K562 (cell line): ENCODE measurements around the gene ZNF440. TPM values are rescaled to one million over a fixed set of nuclear protein-coding genes. Genes with fewer than 3 reads are reported as not detected.

Experiments used
- ATAC-seq: fragments of 200-7000 bp; cut with Tn5 transposase; 3 replicates; pipeline ENCODE4 v1.9.1; 2020; ENCODE audit warnings: moderate library complexity
- BruUV-seq: library from RNA; stranded (reverse); fragments of 400-500 nt; replicated peaks from 2 replicates; lab custom pipeline; 2021; lab: Mats Ljungman, UMichigan
- CTCF ChIA-PET: fragments of 300-600 bp; formaldehyde crosslinking; extraction: SDS; loops from one replicate; lab custom pipeline; 2021; ENCODE audit warnings: low intra/inter-chr PET ratio; lab: Yijun Ruan, JAX
- POLR2A ChIA-PET: fragments of 300-600, 350-650 bp; sonication (Branson Sonifier 250); formaldehyde crosslinking; extraction: SDS; loops from one replicate; lab custom pipeline; 2021; ENCODE audit warnings: antibody characterized with exemption, inconsistent platforms; lab: Yijun Ruan, JAX
- DNase-seq, 4 experiments: peaks; one replicate each; pipeline versions ENCODE4 v3.0.0 to v3.0.0-alpha.2; 2011 to 2018; ENCODE audit warnings: low spot score in 3 of 4, mixed read lengths in 3 of 4; ENCODE audit errors: extremely low read depth in 1 of 4
- FAIRE-seq: peaks from 2 replicates; lab custom pipeline; 2011; peaks lifted over from hg19 to GRCh38; lab: Jason Lieb, UNC
- H2AFZ ChIP-seq: 2 replicates; pipeline ENCODE4 v1.6.0; 2011; ENCODE audit warnings: low read depth, low read length, control low read depth, inconsistent platforms
- H3K27ac ChIP-seq: fragments of 200-600 bp; 3 replicates; pipeline ENCODE4 v1.8.0; 2011; ENCODE audit warnings: low read depth, mild to moderate bottlenecking, control low read depth, inconsistent platforms, low read length, moderate library complexity, mixed read lengths; ENCODE audit errors: extremely low read depth
- H3K27me3 ChIP-seq, 2 experiments: fragments of 300-600 bp in 1 of 2; 2 replicates in 1 of 2; 3 replicates in 1 of 2; pipeline versions ENCODE4 v1.6.0 to v1.8.0; 2011; ENCODE audit warnings: inconsistent platforms in 2 of 2, low read length in 2 of 2, mild to moderate bottlenecking in 1 of 2, mixed read lengths in 1 of 2, moderate library complexity in 1 of 2; ENCODE audit not compliant: control insufficient read depth in 2 of 2, insufficient read depth in 2 of 2
- H3K36me3 ChIP-seq: fragments of 300-600 bp; 3 replicates; pipeline ENCODE4 v1.8.0; 2011; ENCODE audit warnings: mild to moderate bottlenecking, low read length, inconsistent platforms; ENCODE audit not compliant: control insufficient read depth, insufficient read depth
- H3K4me1 ChIP-seq, 2 experiments: fragments of 200-600 bp in 1 of 2; replicated peaks in 1 of 2; 2 replicates in 1 of 2; 3 replicates in 1 of 2; pipeline versions ENCODE4 v1.5.1 to v1.8.0; 2011; ENCODE audit warnings: inconsistent platforms in 2 of 2, low read length in 2 of 2, mild to moderate bottlenecking in 1 of 2, mixed read lengths in 1 of 2, moderate library complexity in 1 of 2; ENCODE audit not compliant: control insufficient read depth in 2 of 2, insufficient read depth in 2 of 2
- H3K4me2 ChIP-seq: 2 replicates; pipeline ENCODE4 v1.6.1; 2011; ENCODE audit warnings: low read length, control low read depth, inconsistent platforms, mixed read lengths; ENCODE audit not compliant: insufficient read depth
- H3K4me3 ChIP-seq: fragments of 200-600 bp; sonication (generic), shearing (Covaris generic); 2 replicates; pipeline ENCODE4 v1.5.1; 2016; ENCODE audit warnings: control low read depth, inconsistent platforms
- H3K79me2 ChIP-seq: fragments of 200-600 bp; 3 replicates; pipeline ENCODE4 v1.8.0; 2011; ENCODE audit warnings: low read length, inconsistent platforms; ENCODE audit not compliant: control insufficient read depth, insufficient read depth
- H3K9ac ChIP-seq, 2 experiments: 2 replicates each; pipeline versions ENCODE4 v1.6.0 to v1.6.1; 2011; ENCODE audit warnings: low read depth in 2 of 2, low read length in 2 of 2, control low read depth in 1 of 2, inconsistent platforms in 1 of 2, mild to moderate bottlenecking in 1 of 2, mixed read lengths in 1 of 2; ENCODE audit not compliant: insufficient read depth in 1 of 2
- H3K9me1 ChIP-seq: one replicate; pipeline ENCODE4 v1.6.0; 2011; ENCODE audit warnings: inconsistent platforms, mild to moderate bottlenecking, low read length, moderate library complexity; ENCODE audit not compliant: control insufficient read depth, insufficient read depth
- H3K9me3 ChIP-seq: replicated peaks from 2 replicates; pipeline ENCODE4 v1.5.1; 2011; ENCODE audit warnings: low read depth, low read length, inconsistent platforms; ENCODE audit not compliant: control insufficient read depth, insufficient read depth
- H4K20me1 ChIP-seq: replicated peaks from 2 replicates; pipeline ENCODE4 v1.6.1; 2011; ENCODE audit warnings: low read length, inconsistent platforms, mixed read lengths; ENCODE audit not compliant: control insufficient read depth, insufficient read depth
- C11orf30 ChIP-seq: fragments of 450-650 bp; IDR thresholded peaks from 2 replicates; pipeline ENCODE4 v1.6.1; 2016; ENCODE audit warnings: low read depth, mild to moderate bottlenecking
- CHD1 ChIP-seq: fragments of 200-600 bp; sonication (generic); IDR thresholded peaks from one replicate; pipeline ENCODE4 v1.6.1; 2012; ENCODE audit warnings: mild to moderate bottlenecking, moderate library complexity, low read length, inconsistent platforms
- EGR1 ChIP-seq: fragments of 450-650 bp; conservative IDR thresholded peaks from 2 replicates; pipeline ENCODE4 v1.6.1; 2017; ENCODE audit warnings: mild to moderate bottlenecking
- GABPA ChIP-seq: fragments of 200-800 bp; sonication (Bioruptor generic); conservative IDR thresholded peaks from 2 replicates; pipeline ENCODE4 v1.6.1; 2016; ENCODE audit warnings: low read depth, missing genetic modification characterization, missing compliant biosample characterization
- POLR2AphosphoS2 ChIP-seq: IDR thresholded peaks from 2 replicates; pipeline ENCODE4 v1.6.1; 2012; ENCODE audit warnings: low read length, improper control_type of control experiment
- SAP30 ChIP-seq: fragments of 200-600 bp; sonication (generic); IDR thresholded peaks from 2 replicates; pipeline ENCODE4 v1.6.1; 2012; ENCODE audit warnings: borderline replicate concordance, low read depth, mild to moderate bottlenecking, moderate library complexity, low read length, control low read depth, inconsistent platforms; ENCODE audit not compliant: insufficient read depth, poor library complexity, severe bottlenecking
- TBP ChIP-seq: optimal IDR thresholded peaks from 2 replicates; pipeline ENCODE3; 2011; ENCODE audit warnings: low read depth, low read length, improper control_type of control experiment
- ZFX ChIP-seq: sonication (generic); formaldehyde crosslinking; IDR thresholded peaks from 2 replicates; pipeline ENCODE4 v1.8.0; 2022; ENCODE audit warnings: mild to moderate bottlenecking, missing genetic modification reagents, moderate library complexity
- WGBS: fragments of 100-300 bp; shearing (Covaris generic); methylation state at CpG from one replicate; pipeline ENCODE4 v1.1.6; 2016; ENCODE audit warnings: low coverage, mixed read lengths; ENCODE audit not compliant: insufficient coverage; ENCODE audit errors: missing lambda C conversion rate; 5-methylcytosine and 5-hydroxymethylcytosine counted together
- in situ Hi-C: fragments of 300-500 bp; cut with MboI; formaldehyde crosslinking; loops from 4 replicates; pipeline ENCODE4 v1.15.0; 2018; ENCODE audit warnings: inconsistent platforms, mixed read lengths
- intact Hi-C: fragments of 100-400 bp; cut with micrococcal nuclease; formaldehyde crosslinking; loops from 2 replicates; pipeline ENCODE4 v1.14.2; 2022
- polyA plus RNA-seq, 8 experiments: library from polyadenylated mRNA; depleted of rRNA in 4 of 8; stranded (reverse) in 5 of 8; unstranded in 3 of 8; fragments of >200 nt; fragmentation: Nextera tagmentation in 2 of 8; fragmentation: Illumina TruSeq in 1 of 8; extraction: Ambion mirVana in 2 of 8; extraction: Trizol in 1 of 8; gene quantifications; 2 replicates each; pipeline versions ENCODE4 v1.2.1 to v1.2.3, GENCODE V29; 2011 to 2014; ENCODE audit warnings: inconsistent platforms in 1 of 8, missing spikeins in 1 of 8
- total RNA-seq, 7 experiments: library from RNA; depleted of rRNA in 6 of 7; stranded (reverse); fragments of >200 nt in 6 of 7; fragmentation: Illumina TruSeq in 2 of 7; extraction: Trizol in 2 of 7; gene quantifications; 2 replicates each; pipeline versions ENCODE4 v1.2.1 to v1.2.3, GENCODE V29; 2011 to 2021; ENCODE audit warnings: low replicate concordance in 1 of 7
- TF ChIP-seq, protein P1 (sequence below): fragments of 200-600 bp; sonication (generic); IDR thresholded peaks from one replicate; pipeline ENCODE4 v1.6.1; 2012; ENCODE audit warnings: mild to moderate bottlenecking, low read depth, low read length, inconsistent platforms
- TF ChIP-seq, protein P2 (sequence below): fragments of 450-650 bp; formaldehyde crosslinking; IDR thresholded peaks from 2 replicates; pipeline ENCODE4 v1.4.0; 2020; ENCODE audit warnings: mild to moderate bottlenecking, moderate library complexity

The ZNF440 gene
- total and polyA plus RNA-seq, 9 of the 15 experiments (the other 6 are each of a cell fraction or from before 2014, with no cell fraction given), result 5.9 to 32.6 (median 13.4) TPM

DNA sequence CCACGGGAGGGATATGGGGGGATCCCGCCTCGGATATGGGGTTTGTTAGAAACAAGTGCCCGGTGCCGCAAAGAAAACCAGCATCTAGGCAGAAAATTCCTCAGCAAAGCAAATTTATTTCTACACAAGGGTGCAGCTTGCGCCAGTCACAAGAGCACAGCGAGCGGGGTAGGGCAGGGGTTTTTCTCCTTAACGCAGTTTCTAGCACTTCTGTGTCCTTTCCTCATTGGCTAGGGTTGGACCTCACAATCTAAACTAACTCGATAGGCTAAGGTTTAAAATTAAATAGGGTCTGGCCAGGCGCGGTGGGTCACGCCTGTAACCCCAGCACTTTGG lies 595 bp downstream of the ZNF440 start:
- Histone ChIP-seq H3K4me2 (peak overlapping the region; percentile 87), H4K20me1 (no peaks in the 10 kb centered on the region), H3K4me3 (peak overlapping the region; percentile 97), H3K4me1 (peaks cover 4 to 14% of the 10 kb centered on the region in 2 experiments; a peak in 3 of 5 replicates), H3K36me3 (peaks cover 16% of the 10 kb centered on the region), H3K27ac (peak overlapping the region; percentile 97), H3K9me1 (peaks cover 3% of the 10 kb centered on the region), H3K27me3 (no peaks in the 10 kb centered on the region), H2AFZ (peak overlapping the region; percentile 96)
- ATAC-seq (peak; percentile 68), DNase-seq (peak in 1 of 4 experiments; percentile 47), FAIRE-seq (no peak)
- BruUV-seq, result no TSS peak
- in situ Hi-C loops, result no loop called here
- 1% methylated on average over 12 of the region's 13 CpGs for WGBS
- intact Hi-C loops, result no loop called here
- TF ChIP-seq, protein P1, sequence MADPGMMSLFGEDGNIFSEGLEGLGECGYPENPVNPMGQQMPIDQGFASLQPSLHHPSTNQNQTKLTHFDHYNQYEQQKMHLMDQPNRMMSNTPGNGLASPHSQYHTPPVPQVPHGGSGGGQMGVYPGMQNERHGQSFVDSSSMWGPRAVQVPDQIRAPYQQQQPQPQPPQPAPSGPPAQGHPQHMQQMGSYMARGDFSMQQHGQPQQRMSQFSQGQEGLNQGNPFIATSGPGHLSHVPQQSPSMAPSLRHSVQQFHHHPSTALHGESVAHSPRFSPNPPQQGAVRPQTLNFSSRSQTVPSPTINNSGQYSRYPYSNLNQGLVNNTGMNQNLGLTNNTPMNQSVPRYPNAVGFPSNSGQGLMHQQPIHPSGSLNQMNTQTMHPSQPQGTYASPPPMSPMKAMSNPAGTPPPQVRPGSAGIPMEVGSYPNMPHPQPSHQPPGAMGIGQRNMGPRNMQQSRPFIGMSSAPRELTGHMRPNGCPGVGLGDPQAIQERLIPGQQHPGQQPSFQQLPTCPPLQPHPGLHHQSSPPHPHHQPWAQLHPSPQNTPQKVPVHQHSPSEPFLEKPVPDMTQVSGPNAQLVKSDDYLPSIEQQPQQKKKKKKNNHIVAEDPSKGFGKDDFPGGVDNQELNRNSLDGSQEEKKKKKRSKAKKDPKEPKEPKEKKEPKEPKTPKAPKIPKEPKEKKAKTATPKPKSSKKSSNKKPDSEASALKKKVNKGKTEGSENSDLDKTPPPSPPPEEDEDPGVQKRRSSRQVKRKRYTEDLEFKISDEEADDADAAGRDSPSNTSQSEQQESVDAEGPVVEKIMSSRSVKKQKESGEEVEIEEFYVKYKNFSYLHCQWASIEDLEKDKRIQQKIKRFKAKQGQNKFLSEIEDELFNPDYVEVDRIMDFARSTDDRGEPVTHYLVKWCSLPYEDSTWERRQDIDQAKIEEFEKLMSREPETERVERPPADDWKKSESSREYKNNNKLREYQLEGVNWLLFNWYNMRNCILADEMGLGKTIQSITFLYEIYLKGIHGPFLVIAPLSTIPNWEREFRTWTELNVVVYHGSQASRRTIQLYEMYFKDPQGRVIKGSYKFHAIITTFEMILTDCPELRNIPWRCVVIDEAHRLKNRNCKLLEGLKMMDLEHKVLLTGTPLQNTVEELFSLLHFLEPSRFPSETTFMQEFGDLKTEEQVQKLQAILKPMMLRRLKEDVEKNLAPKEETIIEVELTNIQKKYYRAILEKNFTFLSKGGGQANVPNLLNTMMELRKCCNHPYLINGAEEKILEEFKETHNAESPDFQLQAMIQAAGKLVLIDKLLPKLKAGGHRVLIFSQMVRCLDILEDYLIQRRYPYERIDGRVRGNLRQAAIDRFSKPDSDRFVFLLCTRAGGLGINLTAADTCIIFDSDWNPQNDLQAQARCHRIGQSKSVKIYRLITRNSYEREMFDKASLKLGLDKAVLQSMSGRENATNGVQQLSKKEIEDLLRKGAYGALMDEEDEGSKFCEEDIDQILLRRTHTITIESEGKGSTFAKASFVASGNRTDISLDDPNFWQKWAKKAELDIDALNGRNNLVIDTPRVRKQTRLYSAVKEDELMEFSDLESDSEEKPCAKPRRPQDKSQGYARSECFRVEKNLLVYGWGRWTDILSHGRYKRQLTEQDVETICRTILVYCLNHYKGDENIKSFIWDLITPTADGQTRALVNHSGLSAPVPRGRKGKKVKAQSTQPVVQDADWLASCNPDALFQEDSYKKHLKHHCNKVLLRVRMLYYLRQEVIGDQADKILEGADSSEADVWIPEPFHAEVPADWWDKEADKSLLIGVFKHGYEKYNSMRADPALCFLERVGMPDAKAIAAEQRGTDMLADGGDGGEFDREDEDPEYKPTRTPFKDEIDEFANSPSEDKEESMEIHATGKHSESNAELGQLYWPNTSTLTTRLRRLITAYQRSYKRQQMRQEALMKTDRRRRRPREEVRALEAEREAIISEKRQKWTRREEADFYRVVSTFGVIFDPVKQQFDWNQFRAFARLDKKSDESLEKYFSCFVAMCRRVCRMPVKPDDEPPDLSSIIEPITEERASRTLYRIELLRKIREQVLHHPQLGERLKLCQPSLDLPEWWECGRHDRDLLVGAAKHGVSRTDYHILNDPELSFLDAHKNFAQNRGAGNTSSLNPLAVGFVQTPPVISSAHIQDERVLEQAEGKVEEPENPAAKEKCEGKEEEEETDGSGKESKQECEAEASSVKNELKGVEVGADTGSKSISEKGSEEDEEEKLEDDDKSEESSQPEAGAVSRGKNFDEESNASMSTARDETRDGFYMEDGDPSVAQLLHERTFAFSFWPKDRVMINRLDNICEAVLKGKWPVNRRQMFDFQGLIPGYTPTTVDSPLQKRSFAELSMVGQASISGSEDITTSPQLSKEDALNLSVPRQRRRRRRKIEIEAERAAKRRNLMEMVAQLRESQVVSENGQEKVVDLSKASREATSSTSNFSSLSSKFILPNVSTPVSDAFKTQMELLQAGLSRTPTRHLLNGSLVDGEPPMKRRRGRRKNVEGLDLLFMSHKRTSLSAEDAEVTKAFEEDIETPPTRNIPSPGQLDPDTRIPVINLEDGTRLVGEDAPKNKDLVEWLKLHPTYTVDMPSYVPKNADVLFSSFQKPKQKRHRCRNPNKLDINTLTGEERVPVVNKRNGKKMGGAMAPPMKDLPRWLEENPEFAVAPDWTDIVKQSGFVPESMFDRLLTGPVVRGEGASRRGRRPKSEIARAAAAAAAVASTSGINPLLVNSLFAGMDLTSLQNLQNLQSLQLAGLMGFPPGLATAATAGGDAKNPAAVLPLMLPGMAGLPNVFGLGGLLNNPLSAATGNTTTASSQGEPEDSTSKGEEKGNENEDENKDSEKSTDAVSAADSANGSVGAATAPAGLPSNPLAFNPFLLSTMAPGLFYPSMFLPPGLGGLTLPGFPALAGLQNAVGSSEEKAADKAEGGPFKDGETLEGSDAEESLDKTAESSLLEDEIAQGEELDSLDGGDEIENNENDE, result no peak
- TF ChIP-seq GABPA (0 out of 2 replicates have a peak, but pooled peaks have one; percentile 13), ZFX (peak; percentile 41; the same call in 1 of the 2 replicates), CHD1 (peak; percentile 19), TBP (peak; percentile 8), C11orf30 (no peak), EGR1 (0 out of 2 replicates have a peak, but pooled peaks have one; percentile 2), SAP30 (peak; percentile 32), POLR2AphosphoS2 (no peak)
- TF ChIP-seq, protein P2, sequence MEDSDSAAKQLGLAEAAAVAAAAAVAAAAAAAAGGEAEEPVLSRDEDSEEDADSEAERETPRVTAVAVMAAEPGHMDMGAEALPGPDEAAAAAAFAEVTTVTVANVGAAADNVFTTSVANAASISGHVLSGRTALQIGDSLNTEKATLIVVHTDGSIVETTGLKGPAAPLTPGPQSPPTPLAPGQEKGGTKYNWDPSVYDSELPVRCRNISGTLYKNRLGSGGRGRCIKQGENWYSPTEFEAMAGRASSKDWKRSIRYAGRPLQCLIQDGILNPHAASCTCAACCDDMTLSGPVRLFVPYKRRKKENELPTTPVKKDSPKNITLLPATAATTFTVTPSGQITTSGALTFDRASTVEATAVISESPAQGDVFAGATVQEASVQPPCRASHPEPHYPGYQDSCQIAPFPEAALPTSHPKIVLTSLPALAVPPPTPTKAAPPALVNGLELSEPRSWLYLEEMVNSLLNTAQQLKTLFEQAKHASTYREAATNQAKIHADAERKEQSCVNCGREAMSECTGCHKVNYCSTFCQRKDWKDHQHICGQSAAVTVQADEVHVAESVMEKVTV (CRISPR knock-in tag), result no peak
- TF ChIP-seq, all 486 proteins: peak for 6
- peak overlapping the region; percentile 95 to 98 for H3K9ac ChIP-seq
- ChIA-PET CTCF (no interaction called here), POLR2A (interaction anchor here (0.6 to 1.3 kb wide), 9 partner anchors 17 to 854 kb away, joined by 3 to 6 read pairs (median 3); partner anchors contain the start of genes ELOF1, ZNF441, ZNF491 and ZNF627)
- H3K79me2 ChIP-seq, result peaks cover 44% of the 10 kb centered on the region
- H3K9me3 ChIP-seq, result no peaks in the 10 kb centered on the region
